ENCODE data around the gene SC5D.

- TF ChIP-seq CTCF (IDR thresholded peaks at IDR 0.05): no peak
- no peak for TF ChIP-seq ELK1 (IDR thresholded peaks at IDR 0.05; ENCODE audit: low read depth, low read length)
- TF ChIP-seq GATA3 (IDR thresholded peaks at IDR 0.05; ENCODE audit: borderline replicate concordance): no peak
- no peak for TF ChIP-seq MAX (IDR thresholded peaks at IDR 0.05)
- TF ChIP-seq POLR2AphosphoS2 (conservative IDR thresholded peaks at IDR 0.05; ENCODE audit: low read length): no peak
- TF ChIP-seq TP53 (CRISPR knock-in tag; IDR thresholded peaks at IDR 0.05): no peak
- no peak for TF ChIP-seq POLR2A (IDR thresholded peaks at IDR 0.05; ENCODE audit: low read length)
- no peak for TF ChIP-seq RCOR1 (IDR thresholded peaks at IDR 0.05; ENCODE audit: low read depth, low read length)
- no peak for TF ChIP-seq HDAC2 (IDR thresholded peaks at IDR 0.05)
- TF ChIP-seq SREBF2 (IDR thresholded peaks at IDR 0.05): no peak
- TF ChIP-seq RNF2 (IDR thresholded peaks at IDR 0.05; ENCODE audit: borderline replicate concordance, low read depth): no peak
- TF ChIP-seq BCL3 (IDR thresholded peaks at IDR 0.05): no peak
Measured at GRCh38 chr11:121282886-121283502, 9.6 kb upstream of the SC5D start.
